CD14-positive monocyte (primary cell): ENCODE data around the gene LDLRAD4. TPM values are rescaled to one million over a fixed set of nuclear protein-coding genes. Genes with fewer than 3 reads are reported as not detected.
"Not testable (repeated sequence)": the region's sequence is repeated elsewhere in the genome, so short reads cannot be mapped to it uniquely, and the experiment has no call there.

ENCODE experiments used
- DNase-seq, 3 donors: peaks; one replicate each; pipeline ENCODE4 v3.0.0-alpha.2; 2011 to 2022
- H2AFZ ChIP-seq: 2 replicates; pipeline ENCODE4 v1.6.0; 2012; ENCODE audit warnings: mild to moderate bottlenecking, low read depth, low read length, inconsistent platforms; ENCODE audit not compliant: insufficient read depth, poor library complexity, severe bottlenecking
- H3K27ac ChIP-seq, 2 donors: 1 replicate in 1 of 2; 2 replicates in 1 of 2; pipeline ENCODE4 v1.5.1; 2012 to 2013; ENCODE audit warnings: low read length in 2 of 2, control low read depth in 1 of 2, inconsistent platforms in 1 of 2, low read depth in 1 of 2, mild to moderate bottlenecking in 1 of 2
- H3K27me3 ChIP-seq, 2 donors: one replicate each; pipeline versions ENCODE4 v1.6.0 to v1.6.1; 2011 to 2013; ENCODE audit warnings: low read length in 2 of 2; ENCODE audit not compliant: control insufficient read depth in 2 of 2, insufficient read depth in 2 of 2
- H3K36me3 ChIP-seq, 2 donors: replicated peaks in 1 of 2; 1 replicate in 1 of 2; 2 replicates in 1 of 2; pipeline versions ENCODE4 v1.5.1 to v1.6.1; 2012 to 2013; ENCODE audit warnings: low read length in 2 of 2, control low read depth in 1 of 2, inconsistent platforms in 1 of 2, mild to moderate bottlenecking in 1 of 2; ENCODE audit not compliant: insufficient read depth in 2 of 2, control insufficient read depth in 1 of 2
- H3K4me1 ChIP-seq, 2 donors: 1 replicate in 1 of 2; 2 replicates in 1 of 2; pipeline versions ENCODE4 v1.5.1 to v1.6.1; 2012 to 2013; ENCODE audit warnings: low read length in 2 of 2, control low read depth in 1 of 2, inconsistent platforms in 1 of 2, mild to moderate bottlenecking in 1 of 2, moderate library complexity in 1 of 2; ENCODE audit not compliant: insufficient read depth in 2 of 2, control insufficient read depth in 1 of 2
- H3K4me2 ChIP-seq: replicated peaks from 2 replicates; pipeline ENCODE3; 2012; ENCODE audit warnings: low read length, moderate library complexity, mild to moderate bottlenecking; ENCODE audit not compliant: poor library complexity, severe bottlenecking; ENCODE audit errors: extremely low read depth
- H3K4me3 ChIP-seq, 3 experiments: fragments of 200-600 bp in 1 of 3; sonication (generic) in 1 of 3; replicated peaks in 1 of 3; 1 replicate in 2 of 3; 2 replicates in 1 of 3; pipeline ENCODE4 v1.5.1; 2011 to 2013; ENCODE audit warnings: low read length in 3 of 3, mild to moderate bottlenecking in 3 of 3, control low read depth in 2 of 3, low read depth in 2 of 3, inconsistent platforms in 1 of 3, moderate library complexity in 1 of 3
- H3K79me2 ChIP-seq: 2 replicates; pipeline ENCODE4 v1.6.0; 2012; ENCODE audit warnings: mild to moderate bottlenecking, control low read depth, inconsistent platforms, low read length, moderate library complexity; ENCODE audit not compliant: insufficient read depth
- H3K9ac ChIP-seq: 2 replicates; pipeline ENCODE4 v1.6.0; 2017; ENCODE audit warnings: low read length, mild to moderate bottlenecking; ENCODE audit not compliant: insufficient read depth, poor library complexity, severe bottlenecking
- H3K9me3 ChIP-seq, 2 donors: replicated peaks in 1 of 2; 1 replicate in 1 of 2; 2 replicates in 1 of 2; pipeline versions ENCODE4 v1.5.1 to v1.6.1; 2012 to 2013; ENCODE audit warnings: low read length in 2 of 2, control low read depth in 1 of 2; ENCODE audit not compliant: control insufficient read depth in 1 of 2, insufficient read depth in 1 of 2
- H4K20me1 ChIP-seq: 2 replicates; pipeline ENCODE4 v1.6.0; 2012; ENCODE audit warnings: mild to moderate bottlenecking, low read length, control low read depth, moderate library complexity; ENCODE audit not compliant: insufficient read depth
- H3K27ac Mint-ChIP-seq, 7 donors: one replicate each; pipeline ENCODE4 v1.8.0; 2020; ENCODE audit warnings: mild to moderate bottlenecking in 7 of 7, mixed read lengths in 7 of 7, moderate library complexity in 6 of 7, inconsistent platforms in 2 of 7
- H3K27me3 Mint-ChIP-seq, 3 donors: one replicate each; pipeline ENCODE4 v1.8.0; 2021 to 2022; ENCODE audit warnings: low read depth in 3 of 3, mild to moderate bottlenecking in 3 of 3, mixed read lengths in 3 of 3, moderate library complexity in 3 of 3, inconsistent platforms in 1 of 3
- H3K36me3 Mint-ChIP-seq, 2 donors: one replicate each; pipeline ENCODE4 v1.8.0; 2020; ENCODE audit warnings: mixed read lengths in 2 of 2, inconsistent platforms in 1 of 2, mild to moderate bottlenecking in 1 of 2
- H3K4me1 Mint-ChIP-seq: one replicate; pipeline ENCODE4 v1.8.0; 2020; ENCODE audit warnings: mild to moderate bottlenecking, mixed read lengths
- H3K4me3 Mint-ChIP-seq, 2 donors: one replicate each; pipeline ENCODE4 v1.8.0; 2020; ENCODE audit warnings: mild to moderate bottlenecking in 2 of 2, mixed read lengths in 2 of 2, moderate library complexity in 1 of 2
- H3K9me3 Mint-ChIP-seq, 7 donors: one replicate each; pipeline ENCODE4 v1.8.0; 2020 to 2022; ENCODE audit warnings: mixed read lengths in 7 of 7, mild to moderate bottlenecking in 6 of 7, moderate library complexity in 6 of 7, inconsistent platforms in 2 of 7
- WGBS: methylation state at CpG from one replicate; pipeline ENCODE4 v1.1.5; 2013; ENCODE audit warnings: missing lambda C conversion rate; ENCODE audit not compliant: insufficient coverage; 5-methylcytosine and 5-hydroxymethylcytosine counted together
- intact Hi-C, 2 donors: fragments of 100-400 bp; cut with micrococcal nuclease; formaldehyde crosslinking; loops; one replicate each; pipeline versions ENCODE4 v1.15.0 to v1.15.1; 2023
- polyA plus RNA-seq, 3 donors: library from polyadenylated mRNA; depleted of rRNA in 1 of 3; unstranded in 2 of 3; stranded (reverse) in 1 of 3; fragments of 300-500 nt in 2 of 3; fragments of >200 nt in 1 of 3; fragmentation: Illumina TruSeq in 2 of 3; gene quantifications; 1 replicate in 2 of 3; 2 replicates in 1 of 3; pipeline ENCODE4 v1.2.3, GENCODE V29; 2012 to 2021
- TF ChIP-seq, protein P1 (sequence below): fragments of 200-600 bp; IDR thresholded peaks from one replicate; pipeline ENCODE4 v1.8.0; 2022; ENCODE audit warnings: antibody characterized with exemption, mild to moderate bottlenecking

The LDLRAD4 gene
- polyA plus RNA-seq, 3 donors = 13.5 to 15.4 (median 13.8) TPM

DNA sequence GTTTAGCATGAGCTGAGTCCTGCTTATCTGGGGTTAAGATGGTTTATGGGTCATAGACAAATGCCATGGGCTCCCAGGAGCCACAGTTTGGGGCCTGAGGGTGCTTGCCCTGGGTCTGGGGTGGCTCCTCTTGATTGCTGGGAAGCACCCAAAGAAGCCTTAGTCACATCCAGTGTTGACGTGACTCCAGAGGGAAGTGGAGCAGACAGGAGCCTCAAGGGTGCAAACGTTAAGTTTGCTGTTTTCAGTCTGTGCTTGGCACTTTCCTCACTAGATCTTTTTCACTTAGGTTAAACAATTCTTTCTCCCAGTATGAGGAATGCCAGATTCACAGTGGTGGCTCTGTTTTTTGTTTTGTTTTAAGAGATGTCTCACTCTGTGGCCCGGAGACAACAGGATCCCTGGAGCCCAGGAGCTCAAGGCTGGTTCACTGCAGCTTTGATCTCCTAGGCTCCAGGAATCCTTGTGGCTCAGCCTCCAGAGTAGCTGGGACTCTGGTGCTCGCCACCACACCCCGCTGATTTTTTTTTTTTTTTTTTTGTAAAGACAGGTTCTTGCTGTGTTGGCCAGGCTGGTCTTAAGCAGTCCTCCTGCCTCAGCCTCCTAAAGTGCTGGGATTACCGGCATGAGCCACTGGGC is 256.5 kb downstream of the LDLRAD4 start:
- H3K27ac ChIP-seq = no peak overlapping the region
- intact Hi-C loops = loop anchor here in 1 of 2 donors (10.0 kb wide), 1 partner anchor 150 kb away; no protein-coding TSS in a partner anchor

GRCh38 chr18:13476312-13476711 is 257.8 kb downstream of the LDLRAD4 start:
- not testable (repeated sequence) for H3K4me2 ChIP-seq, H3K27me3 Mint-ChIP-seq, H2AFZ ChIP-seq, H3K9ac ChIP-seq, H3K79me2 ChIP-seq, H3K4me3 ChIP-seq, DNase-seq, H3K27me3 ChIP-seq, H3K27ac ChIP-seq, H3K4me3 Mint-ChIP-seq, H3K9me3 ChIP-seq, H3K9me3 Mint-ChIP-seq
- intact Hi-C loops = loop anchor here in 1 of 2 donors (10.0 kb wide), 1 partner anchor 148 kb away; no protein-coding TSS in a partner anchor
- H3K36me3 Mint-ChIP-seq = peaks cover 53 to 71% of the 10 kb centered on the region in 2 donors
- H3K27ac Mint-ChIP-seq = peak overlapping the region in 1 of 7 donors; percentile 21
- peaks cover 4 to 53% of the 10 kb centered on the region in 2 donors for H3K36me3 ChIP-seq
- peaks cover 11% of the 10 kb centered on the region in 2 donors for H3K4me1 ChIP-seq
- peaks cover 29% of the 10 kb centered on the region for H3K4me1 Mint-ChIP-seq
- WGBS = no CpG with 5 or more reads among the region's 4 CpGs
- peaks cover 86% of the 10 kb centered on the region for H4K20me1 ChIP-seq

More for the DNA sequence above, 256.5 kb downstream of the LDLRAD4 start:
- TF ChIP-seq, protein P1, sequence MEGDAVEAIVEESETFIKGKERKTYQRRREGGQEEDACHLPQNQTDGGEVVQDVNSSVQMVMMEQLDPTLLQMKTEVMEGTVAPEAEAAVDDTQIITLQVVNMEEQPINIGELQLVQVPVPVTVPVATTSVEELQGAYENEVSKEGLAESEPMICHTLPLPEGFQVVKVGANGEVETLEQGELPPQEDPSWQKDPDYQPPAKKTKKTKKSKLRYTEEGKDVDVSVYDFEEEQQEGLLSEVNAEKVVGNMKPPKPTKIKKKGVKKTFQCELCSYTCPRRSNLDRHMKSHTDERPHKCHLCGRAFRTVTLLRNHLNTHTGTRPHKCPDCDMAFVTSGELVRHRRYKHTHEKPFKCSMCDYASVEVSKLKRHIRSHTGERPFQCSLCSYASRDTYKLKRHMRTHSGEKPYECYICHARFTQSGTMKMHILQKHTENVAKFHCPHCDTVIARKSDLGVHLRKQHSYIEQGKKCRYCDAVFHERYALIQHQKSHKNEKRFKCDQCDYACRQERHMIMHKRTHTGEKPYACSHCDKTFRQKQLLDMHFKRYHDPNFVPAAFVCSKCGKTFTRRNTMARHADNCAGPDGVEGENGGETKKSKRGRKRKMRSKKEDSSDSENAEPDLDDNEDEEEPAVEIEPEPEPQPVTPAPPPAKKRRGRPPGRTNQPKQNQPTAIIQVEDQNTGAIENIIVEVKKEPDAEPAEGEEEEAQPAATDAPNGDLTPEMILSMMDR = no peak
- WGBS = 100% methylated on average over 1 of the region's 6 CpGs
- Mint-ChIP-seq H3K36me3 (peaks cover 56 to 71% of the 10 kb centered on the region in 2 donors), H3K4me3 (no peak overlapping the region), H3K4me1 (peaks cover 32% of the 10 kb centered on the region), H3K9me3 (peaks cover 0 to 4% (median 0%) of the 10 kb centered on the region in 7 donors), H3K27ac (peak overlapping the region in 2 of 7 donors; percentile 16 to 37), H3K27me3 (peaks cover 0 to 2% (median 0%) of the 10 kb centered on the region in 3 donors)
- Histone ChIP-seq H3K9me3 (peaks cover 0 to 2% of the 10 kb centered on the region in 2 donors), H2AFZ (no peak overlapping the region), H3K4me2 (no peak overlapping the region), H3K9ac (no peak overlapping the region), H4K20me1 (peaks cover 86% of the 10 kb centered on the region), H3K4me1 (peaks cover 23% of the 10 kb centered on the region in 2 donors), H3K4me3 (no peak overlapping the region), H3K36me3 (peaks cover 4 to 53% of the 10 kb centered on the region in 2 donors), H3K27me3 (no peaks in the 10 kb centered on the region), H3K79me2 (peaks cover 6% of the 10 kb centered on the region)
- DNase-seq = peak in 1 of 3 donors; percentile 21
